ENCODE data around the gene IPO13.

DNA sequence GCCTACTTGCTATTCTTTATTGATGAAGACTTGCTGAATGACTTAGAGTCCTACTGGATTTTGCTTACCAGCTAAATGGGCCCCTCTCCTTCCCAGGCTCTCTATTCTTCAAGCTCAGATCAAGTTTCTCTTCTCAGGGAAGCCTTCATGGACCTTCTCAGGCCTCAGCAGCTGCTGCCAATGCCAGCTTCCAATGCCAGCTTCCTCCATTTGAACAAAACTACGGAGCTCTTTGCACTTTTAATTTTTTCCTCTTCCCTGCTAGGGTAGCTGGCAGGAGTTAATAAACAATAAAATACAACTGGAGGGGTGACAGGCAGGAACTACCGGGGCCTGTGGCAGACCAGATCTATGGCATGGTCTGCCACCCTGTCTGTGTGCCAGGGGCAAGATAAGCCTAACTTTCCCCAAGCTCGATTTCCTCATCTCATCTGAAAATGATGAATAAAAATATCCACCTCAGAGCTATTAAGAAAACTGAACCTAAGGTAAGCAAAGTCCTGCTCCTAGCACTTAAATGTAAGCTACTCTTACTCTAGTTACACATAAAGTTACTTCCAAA lies 995 bp upstream of the IPO13 start:
- TF ChIP-seq, protein P1, sequence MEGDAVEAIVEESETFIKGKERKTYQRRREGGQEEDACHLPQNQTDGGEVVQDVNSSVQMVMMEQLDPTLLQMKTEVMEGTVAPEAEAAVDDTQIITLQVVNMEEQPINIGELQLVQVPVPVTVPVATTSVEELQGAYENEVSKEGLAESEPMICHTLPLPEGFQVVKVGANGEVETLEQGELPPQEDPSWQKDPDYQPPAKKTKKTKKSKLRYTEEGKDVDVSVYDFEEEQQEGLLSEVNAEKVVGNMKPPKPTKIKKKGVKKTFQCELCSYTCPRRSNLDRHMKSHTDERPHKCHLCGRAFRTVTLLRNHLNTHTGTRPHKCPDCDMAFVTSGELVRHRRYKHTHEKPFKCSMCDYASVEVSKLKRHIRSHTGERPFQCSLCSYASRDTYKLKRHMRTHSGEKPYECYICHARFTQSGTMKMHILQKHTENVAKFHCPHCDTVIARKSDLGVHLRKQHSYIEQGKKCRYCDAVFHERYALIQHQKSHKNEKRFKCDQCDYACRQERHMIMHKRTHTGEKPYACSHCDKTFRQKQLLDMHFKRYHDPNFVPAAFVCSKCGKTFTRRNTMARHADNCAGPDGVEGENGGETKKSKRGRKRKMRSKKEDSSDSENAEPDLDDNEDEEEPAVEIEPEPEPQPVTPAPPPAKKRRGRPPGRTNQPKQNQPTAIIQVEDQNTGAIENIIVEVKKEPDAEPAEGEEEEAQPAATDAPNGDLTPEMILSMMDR (conservative IDR thresholded peaks at IDR 0.05 in 1 of 2, IDR thresholded peaks at IDR 0.05 in 1 of 2; ENCODE audit: extremely low read depth in 1 of 2, insufficient read depth in 1 of 2, low read depth in 1 of 2, low read length in 2 of 2): no peak
- TF ChIP-seq EZH2 (IDR thresholded peaks at IDR 0.05; ENCODE audit: borderline replicate concordance, low read length): no peak
